Measurements from ENCODE around the gene MON1B. TPM values are rescaled to one million over a fixed set of nuclear protein-coding genes. Genes with fewer than 3 reads are reported as not detected.

MON1B gene
- polyA plus RNA-seq (2013), result 19.2 TPM

- DNase-seq, result peak; percentile 99 to 100 (median 99)
- Histone ChIP-seq H3K36me3 (ENCODE audit: control insufficient read depth in 4 of 4, insufficient read depth in 4 of 4, low read length in 3 of 4) (peaks cover 5 to 26% (median 19%) of the 10 kb centered on the region in 4 experiments), H3K9me3 (ENCODE audit: control extremely low read depth in 1 of 5, control insufficient read depth in 4 of 5, insufficient read depth in 2 of 5, low read depth in 1 of 5, low read length in 4 of 5) (no peaks in the 10 kb centered on the region), H3K27me3 (replicated peaks in 2 of 5; ENCODE audit: control insufficient read depth in 4 of 5, insufficient read depth in 5 of 5, low read length in 4 of 5) (no peaks in the 10 kb centered on the region), H3K27ac (ENCODE audit: insufficient read depth in 1 of 2, low read depth in 1 of 2, low read length in 2 of 2, poor library complexity in 1 of 2, severe bottlenecking in 2 of 2) (peak within 1 kb of the TSS; percentile 89 to 96), H3K4me1 (ENCODE audit: control extremely low read depth in 1 of 4, control insufficient read depth in 4 of 4, insufficient read depth in 4 of 4, low read length in 3 of 4) (peaks cover 3 to 21% (median 16%) of the 10 kb centered on the region in 4 experiments), H3K4me3 (ENCODE audit: control insufficient read depth in 1 of 7, extremely low read depth in 1 of 7, insufficient read depth in 4 of 7, low read depth in 2 of 7, low read length in 6 of 7) (peak within 1 kb of the TSS; percentile 72 to 100 (median 91))
- under 1% methylated on average over 46 of the region's 63 CpGs for WGBS (ENCODE audit: insufficient coverage)
- ChIA-PET POLR2A (interaction anchor here (1.0 kb wide), 1 partner anchor 21 kb away, joined by 3 read pairs; no protein-coding TSS in a partner anchor), CTCF (interaction anchor here (0.9 kb wide), 1 partner anchor 20 kb away, joined by 3 read pairs; no protein-coding TSS in a partner anchor)
Observed at GRCh38 chr16:77190478-77191258, at the start of gene MON1B. MON1B (plus strand) TSS chr16:77191190; CDS start chr16:77191486, 296 bp downstream.

- CTCF ChIA-PET, result no interaction called here
- POLR2A ChIA-PET, result no interaction called here
- Histone ChIP-seq H3K27ac (ENCODE audit: insufficient read depth in 1 of 2, low read depth in 1 of 2, low read length in 2 of 2, poor library complexity in 1 of 2, severe bottlenecking in 2 of 2) (no peak overlapping the region), H3K4me1 (ENCODE audit: control extremely low read depth in 1 of 4, control insufficient read depth in 4 of 4, insufficient read depth in 4 of 4, low read length in 3 of 4) (no peaks in the 10 kb centered on the region), H3K4me3 (ENCODE audit: control insufficient read depth in 1 of 7, extremely low read depth in 1 of 7, insufficient read depth in 4 of 7, low read depth in 2 of 7, low read length in 6 of 7) (no peak overlapping the region), H3K36me3 (ENCODE audit: control insufficient read depth in 4 of 4, insufficient read depth in 4 of 4, low read length in 3 of 4) (no peaks in the 10 kb centered on the region), H3K27me3 (replicated peaks in 2 of 5; ENCODE audit: control insufficient read depth in 4 of 5, insufficient read depth in 5 of 5, low read length in 4 of 5) (no peaks in the 10 kb centered on the region), H3K9me3 (ENCODE audit: control extremely low read depth in 1 of 5, control insufficient read depth in 4 of 5, insufficient read depth in 2 of 5, low read depth in 1 of 5, low read length in 4 of 5) (peaks cover 0 to 5% (median 0%) of the 10 kb centered on the region in 5 experiments)
- DNase-seq, result no peak
Observed at GRCh38 chr16:77143364-77143763, 47.6 kb upstream of the MON1B start.

- no peak for DNase-seq
- ChIA-PET CTCF (no interaction called here), POLR2A (no interaction called here)
- no peak overlapping the region for H3K4me3 ChIP-seq (ENCODE audit: control insufficient read depth in 1 of 7, extremely low read depth in 1 of 7, insufficient read depth in 4 of 7, low read depth in 2 of 7, low read length in 6 of 7)
- H3K36me3 ChIP-seq (ENCODE audit: control insufficient read depth in 4 of 4, insufficient read depth in 4 of 4, low read length in 3 of 4), result no peaks in the 10 kb centered on the region
- H3K4me1 ChIP-seq (ENCODE audit: control extremely low read depth in 1 of 4, control insufficient read depth in 4 of 4, insufficient read depth in 4 of 4, low read length in 3 of 4), result no peaks in the 10 kb centered on the region
- 100% methylated on average over 3 of the region's 4 CpGs for WGBS (ENCODE audit: insufficient coverage)
- peaks cover 0 to 5% (median 0%) of the 10 kb centered on the region in 5 experiments for H3K9me3 ChIP-seq (ENCODE audit: control extremely low read depth in 1 of 5, control insufficient read depth in 4 of 5, insufficient read depth in 2 of 5, low read depth in 1 of 5, low read length in 4 of 5)
- no peaks in the 10 kb centered on the region for H3K27me3 ChIP-seq (replicated peaks in 2 of 5; ENCODE audit: control insufficient read depth in 4 of 5, insufficient read depth in 5 of 5, low read length in 4 of 5)
- no peak overlapping the region for H3K27ac ChIP-seq (ENCODE audit: insufficient read depth in 1 of 2, low read depth in 1 of 2, low read length in 2 of 2, poor library complexity in 1 of 2, severe bottlenecking in 2 of 2)
Observed at GRCh38 chr16:77148121-77148520, 42.9 kb upstream of the MON1B start.

GRCh38 chr16:77157346-77158058 is 33.5 kb upstream of the MON1B start:
- Histone ChIP-seq H3K27ac (ENCODE audit: insufficient read depth in 1 of 2, low read depth in 1 of 2, low read length in 2 of 2, poor library complexity in 1 of 2, severe bottlenecking in 2 of 2) (no peak overlapping the region), H3K9me3 (ENCODE audit: control extremely low read depth in 1 of 5, control insufficient read depth in 4 of 5, insufficient read depth in 2 of 5, low read depth in 1 of 5, low read length in 4 of 5) (no peaks in the 10 kb centered on the region), H3K4me3 (ENCODE audit: control insufficient read depth in 1 of 7, extremely low read depth in 1 of 7, insufficient read depth in 4 of 7, low read depth in 2 of 7, low read length in 6 of 7) (no peak overlapping the region), H3K36me3 (ENCODE audit: control insufficient read depth in 4 of 4, insufficient read depth in 4 of 4, low read length in 3 of 4) (no peaks in the 10 kb centered on the region), H3K27me3 (replicated peaks in 2 of 5; ENCODE audit: control insufficient read depth in 4 of 5, insufficient read depth in 5 of 5, low read length in 4 of 5) (peaks cover 0 to 3% (median 2%) of the 10 kb centered on the region in 5 experiments), H3K4me1 (ENCODE audit: control extremely low read depth in 1 of 4, control insufficient read depth in 4 of 4, insufficient read depth in 4 of 4, low read length in 3 of 4) (no peaks in the 10 kb centered on the region)
- WGBS (ENCODE audit: insufficient coverage), result 87% methylated on average over 2 of the region's 3 CpGs
- ChIA-PET CTCF (no interaction called here), POLR2A (no interaction called here)
- no peak for DNase-seq

GRCh38 chr16:77158293-77158692 is 32.7 kb upstream of the MON1B start:
- ChIA-PET POLR2A (no interaction called here), CTCF (no interaction called here)
- Histone ChIP-seq H3K36me3 (ENCODE audit: control insufficient read depth in 4 of 4, insufficient read depth in 4 of 4, low read length in 3 of 4) (no peaks in the 10 kb centered on the region), H3K4me1 (ENCODE audit: control extremely low read depth in 1 of 4, control insufficient read depth in 4 of 4, insufficient read depth in 4 of 4, low read length in 3 of 4) (no peaks in the 10 kb centered on the region), H3K27ac (ENCODE audit: insufficient read depth in 1 of 2, low read depth in 1 of 2, low read length in 2 of 2, poor library complexity in 1 of 2, severe bottlenecking in 2 of 2) (no peak overlapping the region), H3K4me3 (ENCODE audit: control insufficient read depth in 1 of 7, extremely low read depth in 1 of 7, insufficient read depth in 4 of 7, low read depth in 2 of 7, low read length in 6 of 7) (no peak overlapping the region), H3K27me3 (replicated peaks in 2 of 5; ENCODE audit: control insufficient read depth in 4 of 5, insufficient read depth in 5 of 5, low read length in 4 of 5) (peaks cover 0 to 3% (median 2%) of the 10 kb centered on the region in 5 experiments), H3K9me3 (ENCODE audit: control extremely low read depth in 1 of 5, control insufficient read depth in 4 of 5, insufficient read depth in 2 of 5, low read depth in 1 of 5, low read length in 4 of 5) (no peaks in the 10 kb centered on the region)
- WGBS (ENCODE audit: insufficient coverage), result 94% methylated on average over 5 of the region's 6 CpGs
- no peak for DNase-seq

- H3K27ac ChIP-seq (ENCODE audit: insufficient read depth in 1 of 2, low read depth in 1 of 2, low read length in 2 of 2, poor library complexity in 1 of 2, severe bottlenecking in 2 of 2), result no peak overlapping the region
- H3K4me3 ChIP-seq (ENCODE audit: control insufficient read depth in 1 of 7, extremely low read depth in 1 of 7, insufficient read depth in 4 of 7, low read depth in 2 of 7, low read length in 6 of 7), result peak overlapping the region in 1 of 7 experiments; percentile 32
- peaks cover 0 to 8% (median 4%) of the 10 kb centered on the region in 5 experiments for H3K27me3 ChIP-seq (replicated peaks in 2 of 5; ENCODE audit: control insufficient read depth in 4 of 5, insufficient read depth in 5 of 5, low read length in 4 of 5)
- no peaks in the 10 kb centered on the region for H3K9me3 ChIP-seq (ENCODE audit: control extremely low read depth in 1 of 5, control insufficient read depth in 4 of 5, insufficient read depth in 2 of 5, low read depth in 1 of 5, low read length in 4 of 5)
- POLR2A ChIA-PET, result no interaction called here
- DNase-seq, result no peak
- CTCF ChIA-PET, result no interaction called here
- H3K4me1 ChIP-seq (ENCODE audit: control extremely low read depth in 1 of 4, control insufficient read depth in 4 of 4, insufficient read depth in 4 of 4, low read length in 3 of 4), result peaks cover 0 to 3% (median 0%) of the 10 kb centered on the region in 4 experiments
- no CpG with 5 or more reads among the region's 2 CpGs for WGBS (ENCODE audit: insufficient coverage)
- no peaks in the 10 kb centered on the region for H3K36me3 ChIP-seq (ENCODE audit: control insufficient read depth in 4 of 4, insufficient read depth in 4 of 4, low read length in 3 of 4)
Observed at GRCh38 chr16:77165006-77165405, 26.0 kb upstream of the MON1B start.
